PFSK-1 (cell line): ENCODE measurements around the gene ZNF668.

ENCODE experiments used
- POLR2AphosphoS5 ChIP-seq: IDR thresholded peaks from 2 replicates; pipeline ENCODE4 v1.6.1; 2012; ENCODE audit warnings: low read depth, mild to moderate bottlenecking, control low read depth, low read length, moderate library complexity
- SIN3A ChIP-seq: IDR thresholded peaks from 2 replicates; pipeline ENCODE4 v1.6.1; 2012; ENCODE audit warnings: mild to moderate bottlenecking, low read length, moderate library complexity, borderline replicate concordance; ENCODE audit not compliant: insufficient read depth
- TAF1 ChIP-seq: IDR thresholded peaks from 2 replicates; pipeline ENCODE4 v1.6.1; 2012; ENCODE audit warnings: low read length, control low read depth, borderline replicate concordance; ENCODE audit not compliant: insufficient read depth
- TF ChIP-seq, protein P1 (sequence below), 2 experiments: IDR thresholded peaks; 2 replicates each; pipeline versions ENCODE4 v1.6.1 to v1.8.0; 2011 to 2012; ENCODE audit warnings: low read depth in 2 of 2, low read length in 2 of 2, control low read depth in 1 of 2, inconsistent platforms in 1 of 2, mild to moderate bottlenecking in 1 of 2, moderate library complexity in 1 of 2; ENCODE audit not compliant: insufficient read depth in 1 of 2

DNA sequence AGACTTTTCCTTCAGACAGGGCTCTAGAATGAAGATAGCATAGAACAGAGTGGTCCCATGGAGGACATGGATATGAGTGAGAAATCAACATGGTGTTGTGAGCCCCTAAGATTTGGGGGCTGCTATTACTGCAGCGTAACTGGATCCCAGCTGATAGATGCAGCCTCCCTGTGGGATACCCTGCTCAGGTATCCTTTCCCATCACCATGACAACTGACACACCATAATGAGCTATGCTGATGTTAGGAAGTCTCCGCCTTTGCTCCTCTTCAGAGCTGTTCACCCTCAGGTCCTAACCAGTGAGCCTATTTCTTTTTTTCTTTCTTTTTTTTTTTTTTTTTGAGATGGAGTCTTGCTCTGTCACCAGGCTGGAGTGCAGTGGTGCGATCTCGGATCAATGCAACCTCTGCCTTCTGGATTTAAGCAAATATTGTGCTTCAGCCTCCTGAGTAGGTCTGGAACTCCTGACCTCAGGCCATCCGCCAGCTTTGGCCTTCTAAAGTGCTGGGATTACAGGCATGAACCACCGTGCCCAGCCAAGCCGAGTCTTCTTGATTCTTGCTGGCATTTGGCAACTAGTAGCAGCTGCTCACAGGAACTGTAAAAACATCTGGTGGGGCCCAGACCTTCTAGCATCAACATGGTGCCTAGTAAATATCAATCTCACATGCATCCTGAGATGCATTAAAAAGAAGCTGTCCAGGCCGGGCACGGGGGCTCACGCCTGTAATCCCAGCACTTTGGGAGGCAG is 23.6 kb downstream of the ZNF668 start:
- TF ChIP-seq SIN3A (no peak), TAF1 (no peak), POLR2AphosphoS5 (no peak)
- TF ChIP-seq, protein P1, sequence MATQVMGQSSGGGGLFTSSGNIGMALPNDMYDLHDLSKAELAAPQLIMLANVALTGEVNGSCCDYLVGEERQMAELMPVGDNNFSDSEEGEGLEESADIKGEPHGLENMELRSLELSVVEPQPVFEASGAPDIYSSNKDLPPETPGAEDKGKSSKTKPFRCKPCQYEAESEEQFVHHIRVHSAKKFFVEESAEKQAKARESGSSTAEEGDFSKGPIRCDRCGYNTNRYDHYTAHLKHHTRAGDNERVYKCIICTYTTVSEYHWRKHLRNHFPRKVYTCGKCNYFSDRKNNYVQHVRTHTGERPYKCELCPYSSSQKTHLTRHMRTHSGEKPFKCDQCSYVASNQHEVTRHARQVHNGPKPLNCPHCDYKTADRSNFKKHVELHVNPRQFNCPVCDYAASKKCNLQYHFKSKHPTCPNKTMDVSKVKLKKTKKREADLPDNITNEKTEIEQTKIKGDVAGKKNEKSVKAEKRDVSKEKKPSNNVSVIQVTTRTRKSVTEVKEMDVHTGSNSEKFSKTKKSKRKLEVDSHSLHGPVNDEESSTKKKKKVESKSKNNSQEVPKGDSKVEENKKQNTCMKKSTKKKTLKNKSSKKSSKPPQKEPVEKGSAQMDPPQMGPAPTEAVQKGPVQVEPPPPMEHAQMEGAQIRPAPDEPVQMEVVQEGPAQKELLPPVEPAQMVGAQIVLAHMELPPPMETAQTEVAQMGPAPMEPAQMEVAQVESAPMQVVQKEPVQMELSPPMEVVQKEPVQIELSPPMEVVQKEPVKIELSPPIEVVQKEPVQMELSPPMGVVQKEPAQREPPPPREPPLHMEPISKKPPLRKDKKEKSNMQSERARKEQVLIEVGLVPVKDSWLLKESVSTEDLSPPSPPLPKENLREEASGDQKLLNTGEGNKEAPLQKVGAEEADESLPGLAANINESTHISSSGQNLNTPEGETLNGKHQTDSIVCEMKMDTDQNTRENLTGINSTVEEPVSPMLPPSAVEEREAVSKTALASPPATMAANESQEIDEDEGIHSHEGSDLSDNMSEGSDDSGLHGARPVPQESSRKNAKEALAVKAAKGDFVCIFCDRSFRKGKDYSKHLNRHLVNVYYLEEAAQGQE (IDR thresholded peaks at IDR 0.05; ENCODE audit: insufficient read depth in 1 of 2, low read depth in 2 of 2, low read length in 2 of 2): no peak
